Upper lobe of left lung (tissue), 6 donors: ENCODE measurements around the gene GPR45. TPM values are rescaled to one million over a fixed set of nuclear protein-coding genes. Genes with fewer than 3 reads are reported as not detected.

Experiments used
- ATAC-seq, 2 donors: fragments of 200-7000 bp; cut with Tn5 transposase; one replicate each; pipeline ENCODE4 v1.9.1; 2022; ENCODE audit warnings: mild to moderate bottlenecking in 2 of 2, moderate library complexity in 2 of 2; ENCODE audit not compliant: low FRiP score in 2 of 2
- DNase-seq, 2 donors: peaks; one replicate each; pipeline ENCODE4 v3.0.0-alpha.2; 2019 to 2020
- H3K27ac ChIP-seq, 4 donors: fragments of 200-600 bp; sonication (generic); one replicate each; pipeline ENCODE4 v1.5.1; 2016 to 2019
- H3K27me3 ChIP-seq, 4 donors: fragments of 200-600 bp; sonication (generic); one replicate each; pipeline ENCODE4 v1.5.1; 2017 to 2019
- H3K36me3 ChIP-seq, 4 donors: fragments of 200-600 bp; sonication (generic); one replicate each; pipeline ENCODE4 v1.5.1; 2016 to 2019
- H3K4me1 ChIP-seq, 4 donors: fragments of 200-600 bp; sonication (generic); one replicate each; pipeline ENCODE4 v1.5.1; 2018 to 2019
- H3K4me3 ChIP-seq, 4 donors: fragments of 200-600 bp; sonication (generic); one replicate each; pipeline ENCODE4 v1.5.1; 2017 to 2019; ENCODE audit warnings: mild to moderate bottlenecking in 2 of 4, moderate library complexity in 1 of 4
- H3K9me3 ChIP-seq, 4 donors: fragments of 200-600 bp; sonication (generic); one replicate each; pipeline ENCODE4 v1.5.1; 2018 to 2019
- EP300 ChIP-seq, 4 donors: sonication (generic); formaldehyde crosslinking; IDR thresholded peaks; one replicate each; pipeline ENCODE4 v1.5.1; 2017; ENCODE audit warnings: antibody characterized with exemption in 4 of 4, control low read depth in 2 of 4
- POLR2A ChIP-seq, 4 donors: fragments of 450-650 bp; IDR thresholded peaks; one replicate each; pipeline ENCODE4 v1.5.1; 2016 to 2017; ENCODE audit warnings: antibody characterized with exemption in 4 of 4, mild to moderate bottlenecking in 2 of 4
- POLR2AphosphoS5 ChIP-seq, 2 donors: sonication (generic); formaldehyde crosslinking; IDR thresholded peaks; one replicate each; pipeline ENCODE4 v1.5.1; 2017; ENCODE audit warnings: antibody characterized with exemption in 2 of 2
- WGBS, 2 donors: methylation state at CpG; one replicate each; pipeline ENCODE4 v1.1.5; 2017 to 2018; 5-methylcytosine and 5-hydroxymethylcytosine counted together
- total RNA-seq, 6 donors: library from RNA; depleted of rRNA in 4 of 6; stranded (reverse); fragments of >200 nt in 4 of 6; gene quantifications; one replicate each; pipeline versions ENCODE4 v1.1.0 to v1.2.1, GENCODE V29; 2016 to 2021
- TF ChIP-seq, protein P1 (sequence below), 6 experiments: fragments of 450-650 bp in 4 of 6; fragments of 200-600 bp in 2 of 6; sonication (generic) in 2 of 6; IDR thresholded peaks; one replicate each; pipeline ENCODE4 v1.5.1; 2016 to 2019; ENCODE audit warnings: antibody characterized with exemption in 6 of 6
- donor health status: DM: no; HTN: no; CAD: no; lungs with moderate emphysema.
- donor health status: DM: no; HTN: yes; CAD: no; lungs with severe emphysema.

GPR45 gene, protein sequence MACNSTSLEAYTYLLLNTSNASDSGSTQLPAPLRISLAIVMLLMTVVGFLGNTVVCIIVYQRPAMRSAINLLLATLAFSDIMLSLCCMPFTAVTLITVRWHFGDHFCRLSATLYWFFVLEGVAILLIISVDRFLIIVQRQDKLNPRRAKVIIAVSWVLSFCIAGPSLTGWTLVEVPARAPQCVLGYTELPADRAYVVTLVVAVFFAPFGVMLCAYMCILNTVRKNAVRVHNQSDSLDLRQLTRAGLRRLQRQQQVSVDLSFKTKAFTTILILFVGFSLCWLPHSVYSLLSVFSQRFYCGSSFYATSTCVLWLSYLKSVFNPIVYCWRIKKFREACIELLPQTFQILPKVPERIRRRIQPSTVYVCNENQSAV
- not detected for total RNA-seq

DNA sequence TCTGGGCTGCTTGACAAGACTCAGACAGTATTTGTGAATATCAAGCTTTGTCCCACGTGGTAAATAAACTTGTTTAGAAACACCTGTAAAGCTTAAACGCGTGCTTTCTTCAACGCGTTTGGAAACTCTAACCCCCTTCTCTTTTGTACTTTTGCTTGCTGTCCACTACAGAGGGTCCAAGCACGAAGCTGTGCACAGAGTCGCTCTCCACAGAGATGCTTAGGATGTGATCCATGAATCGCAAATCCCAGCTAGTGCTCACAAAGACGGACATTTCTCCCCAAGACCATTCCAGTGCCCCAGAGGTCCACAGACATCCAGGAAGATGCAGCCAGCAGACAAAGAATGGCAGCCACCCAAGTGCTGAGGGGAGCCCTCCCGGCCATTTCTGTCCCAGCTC lies at the start of gene GPR45:
GPR45 (plus strand) TSS at position 301 of the 400 bp plus-strand sequence. CDS start 116 bp downstream, outside the sequence.
- Histone ChIP-seq H3K4me1 (no peaks in the 10 kb centered on the region), H3K36me3 (no peaks in the 10 kb centered on the region), H3K4me3 (no peak within 1 kb of the TSS), H3K27ac (no peak within 1 kb of the TSS), H3K9me3 (no peaks in the 10 kb centered on the region), H3K27me3 (no peaks in the 10 kb centered on the region)
- 84 to 85% methylated on average over 10 of the region's 10 CpGs for WGBS, 2 donors
- DNase-seq (no peak), ATAC-seq (no peak)
- TF ChIP-seq EP300 (IDR thresholded peaks at IDR 0.05) (no peak), POLR2A (IDR thresholded peaks at IDR 0.05) (no peak), POLR2AphosphoS5 (IDR thresholded peaks at IDR 0.05) (no peak)
- TF ChIP-seq, protein P1, sequence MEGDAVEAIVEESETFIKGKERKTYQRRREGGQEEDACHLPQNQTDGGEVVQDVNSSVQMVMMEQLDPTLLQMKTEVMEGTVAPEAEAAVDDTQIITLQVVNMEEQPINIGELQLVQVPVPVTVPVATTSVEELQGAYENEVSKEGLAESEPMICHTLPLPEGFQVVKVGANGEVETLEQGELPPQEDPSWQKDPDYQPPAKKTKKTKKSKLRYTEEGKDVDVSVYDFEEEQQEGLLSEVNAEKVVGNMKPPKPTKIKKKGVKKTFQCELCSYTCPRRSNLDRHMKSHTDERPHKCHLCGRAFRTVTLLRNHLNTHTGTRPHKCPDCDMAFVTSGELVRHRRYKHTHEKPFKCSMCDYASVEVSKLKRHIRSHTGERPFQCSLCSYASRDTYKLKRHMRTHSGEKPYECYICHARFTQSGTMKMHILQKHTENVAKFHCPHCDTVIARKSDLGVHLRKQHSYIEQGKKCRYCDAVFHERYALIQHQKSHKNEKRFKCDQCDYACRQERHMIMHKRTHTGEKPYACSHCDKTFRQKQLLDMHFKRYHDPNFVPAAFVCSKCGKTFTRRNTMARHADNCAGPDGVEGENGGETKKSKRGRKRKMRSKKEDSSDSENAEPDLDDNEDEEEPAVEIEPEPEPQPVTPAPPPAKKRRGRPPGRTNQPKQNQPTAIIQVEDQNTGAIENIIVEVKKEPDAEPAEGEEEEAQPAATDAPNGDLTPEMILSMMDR (IDR thresholded peaks at IDR 0.05), result no peak

DNA sequence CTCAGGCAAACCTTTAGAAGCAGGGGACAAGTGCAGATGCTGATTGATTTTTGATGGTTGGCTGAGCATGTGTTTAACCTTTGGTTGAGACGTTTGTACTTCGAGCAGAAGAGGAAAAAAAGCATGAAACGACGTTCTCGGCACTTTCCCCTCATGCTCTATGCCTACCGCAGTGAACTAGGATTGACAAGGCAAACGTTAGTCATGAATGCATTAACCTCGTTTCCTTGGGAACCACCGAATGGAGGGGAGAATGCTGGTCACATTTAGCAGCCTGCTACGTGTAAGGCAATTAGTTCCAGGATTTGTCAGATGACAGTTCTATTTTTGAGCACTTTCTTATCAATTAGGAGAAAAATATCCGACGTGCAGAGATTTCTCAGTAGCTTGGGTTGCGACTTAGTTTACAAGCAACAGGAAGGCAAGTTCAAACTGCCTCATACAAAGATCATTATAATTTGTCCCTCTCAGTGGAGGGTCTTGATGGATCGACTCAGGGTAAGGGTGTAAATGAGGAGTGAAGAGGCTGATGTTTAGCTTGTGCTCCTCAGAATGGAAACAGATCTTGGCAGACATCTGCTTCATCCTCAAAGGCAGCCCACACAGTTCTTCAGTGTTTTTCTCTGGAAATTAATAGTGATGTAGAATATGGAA lies 47.4 kb upstream of the GPR45 start:
- 27 to 29% methylated on average over 14 of the region's 14 CpGs for WGBS, 2 donors

DNA sequence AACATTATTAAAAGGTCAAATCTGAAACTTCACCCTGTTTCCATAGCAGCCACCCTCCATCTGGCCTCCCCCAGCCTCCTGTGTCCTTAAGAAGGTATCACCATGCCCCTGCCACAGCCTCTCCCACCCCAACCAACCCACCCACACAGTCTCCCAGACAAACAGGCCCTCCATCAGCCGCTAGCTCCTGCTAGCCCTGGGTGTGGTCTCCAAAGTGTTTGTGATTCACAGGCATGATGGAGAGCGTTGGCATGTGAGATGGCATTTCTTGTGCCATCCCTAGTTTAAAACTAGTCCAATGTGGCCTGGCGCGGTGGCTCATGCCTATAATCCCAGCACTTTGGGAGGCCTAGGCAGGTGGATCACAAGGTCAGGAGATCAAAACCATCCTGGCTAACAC lies 44.9 kb upstream of the GPR45 start:
- ATAC-seq, result no peak
- H3K36me3 ChIP-seq, result no peaks in the 10 kb centered on the region
- TF ChIP-seq POLR2A (IDR thresholded peaks at IDR 0.05) (no peak), EP300 (IDR thresholded peaks at IDR 0.05) (no peak), POLR2AphosphoS5 (IDR thresholded peaks at IDR 0.05) (no peak)
- TF ChIP-seq, protein P1 (IDR thresholded peaks at IDR 0.05), result no peak
- no peak for DNase-seq
- H3K27ac ChIP-seq, result no peak overlapping the region
- 80 to 100% methylated on average over 4 of the region's 4 CpGs for WGBS, 2 donors
- no peaks in the 10 kb centered on the region for H3K4me1 ChIP-seq
- H3K9me3 ChIP-seq, result no peaks in the 10 kb centered on the region
- no peak overlapping the region for H3K4me3 ChIP-seq
- H3K27me3 ChIP-seq, result no peaks in the 10 kb centered on the region

More for the DNA sequence above, 47.4 kb upstream of the GPR45 start:
- ATAC-seq (no peak), DNase-seq (no peak)
- Histone ChIP-seq H3K27ac (no peak overlapping the region), H3K9me3 (peaks cover 0 to 7% (median 0%) of the 10 kb centered on the region in 4 donors), H3K4me1 (no peaks in the 10 kb centered on the region), H3K4me3 (no peak overlapping the region), H3K36me3 (no peaks in the 10 kb centered on the region), H3K27me3 (no peaks in the 10 kb centered on the region)
- TF ChIP-seq, protein P1 (IDR thresholded peaks at IDR 0.05), result no peak
- TF ChIP-seq POLR2AphosphoS5 (IDR thresholded peaks at IDR 0.05) (no peak), POLR2A (IDR thresholded peaks at IDR 0.05) (no peak), EP300 (IDR thresholded peaks at IDR 0.05) (no peak)

DNA sequence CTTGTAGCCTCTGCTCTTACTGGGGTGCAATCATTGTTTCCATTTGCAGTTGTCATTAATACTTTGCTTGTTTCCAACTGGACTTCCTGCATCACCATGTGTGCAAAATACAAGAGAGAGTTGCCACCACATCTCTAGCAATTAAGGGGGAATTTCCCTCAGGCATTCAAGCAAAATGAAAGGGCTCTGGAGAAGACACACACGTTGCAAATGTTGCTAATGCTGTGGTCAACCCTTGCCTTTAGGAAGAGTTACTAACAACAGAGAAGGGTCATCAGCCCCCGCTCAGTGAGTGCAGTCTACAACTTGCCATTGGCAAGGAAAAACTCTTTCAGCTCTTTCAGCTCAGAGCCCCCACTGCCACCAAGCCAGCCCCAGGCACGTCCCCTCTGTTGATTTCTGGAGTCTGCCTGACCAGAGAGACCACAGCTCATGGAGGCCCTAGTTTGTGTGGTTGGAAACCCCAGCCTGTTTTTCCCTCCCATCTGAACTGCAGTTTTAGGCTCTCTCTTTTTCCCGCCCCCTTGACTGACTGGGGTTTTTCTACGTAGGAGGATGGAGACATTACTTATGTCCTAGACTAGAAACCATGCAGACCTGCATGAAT lies 25.9 kb upstream of the GPR45 start:
- WGBS, 2 donors, result 65 to 68% methylated on average over 4 to 5 of the region's 5 CpGs
- no peaks in the 10 kb centered on the region for H3K4me1 ChIP-seq
- no peak overlapping the region for H3K4me3 ChIP-seq
- H3K27ac ChIP-seq, result no peak overlapping the region
- H3K9me3 ChIP-seq, result no peaks in the 10 kb centered on the region
- no peak for TF ChIP-seq EP300 (IDR thresholded peaks at IDR 0.05)
- DNase-seq (no peak), ATAC-seq (no peak)
- no peaks in the 10 kb centered on the region for H3K36me3 ChIP-seq
- no peaks in the 10 kb centered on the region for H3K27me3 ChIP-seq

DNA sequence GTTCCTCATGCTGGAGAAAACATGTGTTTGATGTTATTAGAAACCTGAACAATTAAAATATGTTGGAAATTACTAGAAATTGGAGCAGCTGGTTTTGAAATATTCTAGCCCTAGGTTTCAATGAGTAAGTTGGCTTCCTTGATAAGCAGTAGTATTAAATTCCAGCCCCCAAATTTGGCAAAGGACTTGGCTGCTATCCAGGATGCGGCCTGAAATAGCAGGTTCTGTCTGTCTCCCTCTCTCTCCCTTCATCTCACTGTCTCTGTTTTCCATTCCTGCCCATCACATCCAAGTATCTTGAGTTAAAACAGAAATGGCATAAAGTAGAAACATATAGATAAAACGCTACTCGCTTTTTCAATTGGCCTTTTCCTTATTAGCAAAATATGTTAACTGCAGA lies 20.9 kb upstream of the GPR45 start:
- no peak for DNase-seq
- Histone ChIP-seq H3K27ac (no peak overlapping the region), H3K4me1 (no peaks in the 10 kb centered on the region), H3K9me3 (no peaks in the 10 kb centered on the region), H3K27me3 (no peaks in the 10 kb centered on the region), H3K4me3 (no peak overlapping the region), H3K36me3 (no peaks in the 10 kb centered on the region)
- TF ChIP-seq EP300 (IDR thresholded peaks at IDR 0.05) (no peak), POLR2A (IDR thresholded peaks at IDR 0.05) (no peak), POLR2AphosphoS5 (IDR thresholded peaks at IDR 0.05) (no peak)
- TF ChIP-seq, protein P1 (IDR thresholded peaks at IDR 0.05), result no peak
- 87% methylated on average over 3 of the region's 3 CpGs for WGBS, 2 donors
- ATAC-seq, result no peak
